Kidney (tissue), 14 donors: ENCODE data around the gene MTMR6. TPM values are rescaled to one million over a fixed set of nuclear protein-coding genes. Genes with fewer than 3 reads are reported as not detected.

Experiments used
- DNase-seq, 5 donors: peaks; one replicate each; pipeline ENCODE4 v3.0.0-alpha.2; 2013 to 2020
- FAIRE-seq: peaks from 2 replicates; lab custom pipeline; 2012; peaks lifted over from hg19 to GRCh38; lab: Jason Lieb, UNC
- H3K27ac ChIP-seq, 2 donors: one replicate each; pipeline ENCODE4 v1.7.0; 2013; ENCODE audit warnings: low read depth in 2 of 2, low read length in 2 of 2, inconsistent platforms in 1 of 2
- H3K27me3 ChIP-seq: one replicate; pipeline ENCODE4 v1.7.1; 2013; ENCODE audit warnings: low read length, inconsistent platforms; ENCODE audit not compliant: control insufficient read depth, insufficient read depth
- H3K36me3 ChIP-seq, 3 donors: one replicate each; pipeline versions ENCODE4 v1.7.0 to v1.7.1; 2013; ENCODE audit warnings: low read length in 3 of 3, control low read depth in 1 of 3, inconsistent platforms in 1 of 3; ENCODE audit not compliant: insufficient read depth in 3 of 3, control insufficient read depth in 2 of 3
- H3K4me1 ChIP-seq, 3 donors: one replicate each; pipeline versions ENCODE4 v1.7.0 to v1.7.1; 2013; ENCODE audit warnings: low read length in 3 of 3, inconsistent platforms in 1 of 3, low read depth in 1 of 3; ENCODE audit not compliant: control insufficient read depth in 2 of 3, insufficient read depth in 2 of 3
- H3K4me3 ChIP-seq, 3 donors: one replicate each; pipeline versions ENCODE4 v1.7.0 to v1.8.1; 2013; ENCODE audit warnings: low read length in 3 of 3, control low read depth in 1 of 3, inconsistent platforms in 1 of 3
- H3K9ac ChIP-seq, 3 donors: one replicate each; pipeline versions ENCODE4 v1.7.0 to v1.7.1; 2013; ENCODE audit warnings: low read length in 3 of 3, control low read depth in 1 of 3, inconsistent platforms in 1 of 3
- H3K9me3 ChIP-seq, 3 donors: one replicate each; pipeline versions ENCODE4 v1.7.0 to v1.7.1; 2013; ENCODE audit warnings: low read length in 3 of 3, control low read depth in 1 of 3, inconsistent platforms in 1 of 3; ENCODE audit not compliant: control insufficient read depth in 2 of 3, insufficient read depth in 1 of 3
- intact Hi-C: fragments of 100-400 bp; cut with DNase I; formaldehyde crosslinking; loops from one replicate; pipeline ENCODE4 v1.11.1; 2022
- polyA plus RNA-seq: library from polyadenylated mRNA; stranded (reverse); fragments of 350-450 nt; fragmentation: Illumina TruSeq; extraction: RNeasy Lipid Tissue Mini Kit (QIAGEN cat#74804); gene quantifications from one replicate; pipeline ENCODE4 v1.2.3, GENCODE V29; 2014; ENCODE audit warnings: low read depth, low replicate concordance; ENCODE audit not compliant: insufficient read depth
- total RNA-seq: library from RNA; stranded (reverse); fragmentation: NEBNext Ultra II Directional; extraction: Animal tissue kit (Norgen Biotek cat#: 25700); gene quantifications from one replicate; pipeline ENCODE4 v1.2.1, GENCODE V29; 2021
- TF ChIP-seq, protein P1 (sequence below): IDR thresholded peaks from 3 replicates; pipeline ENCODE4 v1.5.1; 2012; ENCODE audit warnings: mild to moderate bottlenecking, moderate library complexity, borderline replicate concordance; ENCODE audit not compliant: insufficient read depth; ENCODE audit errors: extremely low read depth
- donor health status: control.
- donor health status: control.
- donor health status: control.
- donor health status: control.
- donor health status: control.
- donor health status: DM: yes; HTN: yes; CAD: no.
- donor health status: Normal renal cell carcinoma (clear cell type).

The MTMR6 gene
- total and polyA plus RNA-seq, 2 donors from 2014 or later: 9.4 to 21.4 TPM

DNA sequence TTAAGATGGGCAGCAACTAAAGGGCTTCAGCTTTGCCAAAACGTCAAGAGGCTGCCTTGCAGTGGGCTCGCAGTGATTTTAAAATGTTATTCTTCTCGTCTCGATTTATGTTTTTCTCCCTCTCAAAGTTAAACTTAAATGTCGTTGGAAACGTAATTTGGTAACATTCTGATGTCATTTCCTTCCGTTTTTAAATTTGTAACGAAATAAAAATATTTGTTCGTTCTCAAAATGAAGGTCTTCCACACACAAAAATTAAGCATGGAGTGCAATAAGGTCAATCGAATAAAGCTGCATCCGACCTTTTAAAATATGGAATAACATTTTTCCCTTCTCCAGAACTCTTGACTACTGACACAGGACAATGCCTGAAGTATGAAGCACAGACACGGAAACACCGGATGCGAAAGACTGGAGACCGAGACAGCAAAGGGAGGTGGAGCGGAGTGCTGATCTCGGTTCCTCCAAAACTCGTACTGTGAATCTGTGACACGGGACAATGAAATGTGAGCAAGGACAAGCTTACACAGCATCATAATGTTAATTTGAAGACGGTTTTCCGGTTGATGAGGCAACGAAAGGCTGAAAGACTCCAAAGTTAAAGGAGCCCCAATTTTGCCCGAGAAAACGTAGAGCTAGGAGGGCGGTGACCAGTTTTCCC, 850 bp downstream of the MTMR6 start:
- H3K9ac ChIP-seq: peak overlapping the region; percentile 60 to 98 (median 94)
- peak overlapping the region; percentile 82 to 89 for H3K27ac ChIP-seq
- peaks cover 2% of the 10 kb centered on the region for H3K27me3 ChIP-seq
- H3K36me3 ChIP-seq: no peaks in the 10 kb centered on the region
- H3K4me3 ChIP-seq: peak overlapping the region; percentile 85 to 99 (median 98)
- no peaks in the 10 kb centered on the region for H3K9me3 ChIP-seq
- peak in 4 of 5 donors; percentile 26 to 64 (median 59) for DNase-seq
- TF ChIP-seq, protein P1, sequence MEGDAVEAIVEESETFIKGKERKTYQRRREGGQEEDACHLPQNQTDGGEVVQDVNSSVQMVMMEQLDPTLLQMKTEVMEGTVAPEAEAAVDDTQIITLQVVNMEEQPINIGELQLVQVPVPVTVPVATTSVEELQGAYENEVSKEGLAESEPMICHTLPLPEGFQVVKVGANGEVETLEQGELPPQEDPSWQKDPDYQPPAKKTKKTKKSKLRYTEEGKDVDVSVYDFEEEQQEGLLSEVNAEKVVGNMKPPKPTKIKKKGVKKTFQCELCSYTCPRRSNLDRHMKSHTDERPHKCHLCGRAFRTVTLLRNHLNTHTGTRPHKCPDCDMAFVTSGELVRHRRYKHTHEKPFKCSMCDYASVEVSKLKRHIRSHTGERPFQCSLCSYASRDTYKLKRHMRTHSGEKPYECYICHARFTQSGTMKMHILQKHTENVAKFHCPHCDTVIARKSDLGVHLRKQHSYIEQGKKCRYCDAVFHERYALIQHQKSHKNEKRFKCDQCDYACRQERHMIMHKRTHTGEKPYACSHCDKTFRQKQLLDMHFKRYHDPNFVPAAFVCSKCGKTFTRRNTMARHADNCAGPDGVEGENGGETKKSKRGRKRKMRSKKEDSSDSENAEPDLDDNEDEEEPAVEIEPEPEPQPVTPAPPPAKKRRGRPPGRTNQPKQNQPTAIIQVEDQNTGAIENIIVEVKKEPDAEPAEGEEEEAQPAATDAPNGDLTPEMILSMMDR: no peak
- H3K4me1 ChIP-seq: peaks cover 0 to 6% (median 0%) of the 10 kb centered on the region in 3 donors
- FAIRE-seq: no peak
- intact Hi-C loops: no loop called here

DNA sequence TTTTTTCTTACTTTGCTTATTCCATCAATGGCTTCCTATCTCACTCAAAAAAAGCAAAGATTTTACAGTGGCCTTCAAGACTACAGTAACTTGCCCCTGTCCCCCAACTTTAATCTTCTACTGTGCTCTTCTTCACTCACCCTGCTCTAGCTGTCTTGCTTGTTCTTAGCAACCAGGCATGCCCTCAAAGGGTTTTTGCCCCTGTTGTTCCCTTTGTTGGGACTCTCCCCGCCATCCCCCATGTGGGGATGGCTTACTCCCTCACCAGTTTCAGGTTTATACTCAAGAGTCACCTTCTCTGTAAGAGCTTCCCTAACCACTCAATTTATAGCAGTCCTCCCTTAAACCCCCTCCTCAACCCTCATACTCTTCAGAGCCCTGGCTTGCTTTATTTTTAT, 5.4 kb downstream of the MTMR6 start:
- no peak for DNase-seq
- TF ChIP-seq, protein P1: no peak

DNA sequence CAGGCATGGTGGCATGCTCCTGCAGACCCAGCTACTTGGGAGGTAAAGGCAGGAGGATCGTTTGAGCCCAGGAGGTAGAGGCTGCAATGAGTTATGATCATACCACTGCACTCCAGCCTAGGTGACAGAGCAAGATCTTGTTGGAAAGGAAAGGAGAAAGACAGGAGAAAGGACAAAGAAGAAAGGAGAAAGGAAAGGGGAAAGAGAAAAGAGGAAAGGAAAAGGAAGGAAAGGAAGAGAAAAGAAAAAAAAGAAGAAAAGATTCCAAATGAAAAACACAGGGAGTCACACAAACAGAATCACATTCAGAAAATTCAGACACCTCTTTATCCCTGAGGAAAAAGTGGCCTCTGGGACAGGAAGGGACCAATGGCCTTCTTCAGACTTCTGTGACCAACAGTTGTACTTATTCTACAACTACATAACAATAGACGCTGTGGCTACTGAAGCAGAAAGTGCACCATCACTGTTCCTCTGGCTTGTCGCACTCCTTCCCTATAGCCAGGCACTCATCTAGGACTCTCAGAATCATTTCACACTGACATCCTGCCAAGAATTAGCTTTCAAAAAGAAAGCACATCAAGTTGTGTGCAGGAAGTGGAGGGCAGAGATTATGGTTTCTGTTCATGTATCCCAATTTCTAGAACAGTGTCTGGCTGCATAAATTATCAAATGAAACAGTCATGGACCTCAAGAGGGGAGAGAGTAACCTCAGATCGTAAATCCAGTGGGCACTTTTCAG, 5.9 kb downstream of the MTMR6 start:
- Histone ChIP-seq H3K4me1 (peaks cover 0 to 6% (median 0%) of the 10 kb centered on the region in 3 donors), H3K9ac (no peak overlapping the region), H3K9me3 (no peaks in the 10 kb centered on the region), H3K27ac (no peak overlapping the region), H3K27me3 (no peaks in the 10 kb centered on the region), H3K4me3 (no peak overlapping the region), H3K36me3 (no peaks in the 10 kb centered on the region)
- intact Hi-C loops: no loop called here
- FAIRE-seq (no peak), DNase-seq (peak in 2 of 5 donors; percentile 12 to 18)
- TF ChIP-seq, protein P1: no peak

More for the DNA sequence above, 5.4 kb downstream of the MTMR6 start:
- no peaks in the 10 kb centered on the region for H3K27me3 ChIP-seq
- no peak overlapping the region for H3K27ac ChIP-seq
- no peaks in the 10 kb centered on the region for H3K9me3 ChIP-seq
- peaks cover 0 to 6% (median 0%) of the 10 kb centered on the region in 3 donors for H3K4me1 ChIP-seq
- intact Hi-C loops: no loop called here
- no peak overlapping the region for H3K4me3 ChIP-seq
- no peak overlapping the region for H3K9ac ChIP-seq
- no peaks in the 10 kb centered on the region for H3K36me3 ChIP-seq
- no peak for FAIRE-seq
